ENCODE data around the gene HK1. TPM values are rescaled to one million over a fixed set of nuclear protein-coding genes. Genes with fewer than 3 reads are reported as not detected.

HK1 gene
- total and polyA plus RNA-seq, 2 donors (not counting 1 experiment from before 2014, with no cell fraction given) = 60.6 to 172 TPM

- H3K79me2 ChIP-seq (ENCODE audit: control insufficient read depth, insufficient read depth, low read length) = no peaks in the 10 kb centered on the region
- no peak for TF ChIP-seq EZH2 (IDR thresholded peaks at IDR 0.05; ENCODE audit: low read length, missing control alignments)
- TF ChIP-seq CTCF (conservative IDR thresholded peaks at IDR 0.05 in 1 of 2, IDR thresholded peaks at IDR 0.05 in 1 of 2; ENCODE audit: low read depth in 1 of 2, low read length in 2 of 2) = no peak
- no peak overlapping the region for H3K4me2 ChIP-seq (ENCODE audit: extremely low read depth, insufficient read depth, low read length)
- H3K4me3 ChIP-seq (replicated peaks in 1 of 4; ENCODE audit: control extremely low read depth in 1 of 4, insufficient read depth in 1 of 4, low read depth in 3 of 4, low read length in 4 of 4) = no peak overlapping the region
- no peak for DNase-seq (ENCODE audit: low read depth in 2 of 2)
- no peak overlapping the region for H3K27ac ChIP-seq (ENCODE audit: insufficient read depth, low read length)
- H3K9me3 ChIP-seq (ENCODE audit: control insufficient read depth, insufficient read depth, low read depth, low read length) = no peaks in the 10 kb centered on the region
- H3K36me3 ChIP-seq (ENCODE audit: control insufficient read depth, insufficient read depth, low read length) = no peaks in the 10 kb centered on the region
- H3K27me3 ChIP-seq (ENCODE audit: control insufficient read depth, insufficient read depth, low read length) = peaks cover 8% of the 10 kb centered on the region
- no peak overlapping the region for H2AFZ ChIP-seq (ENCODE audit: low read length)
- H3K4me1 ChIP-seq (ENCODE audit: control insufficient read depth, extremely low read depth, insufficient read depth, low read length) = no peaks in the 10 kb centered on the region
- no peak overlapping the region for H3K9ac ChIP-seq (ENCODE audit: insufficient read depth, low read length)
- no peaks in the 10 kb centered on the region for H4K20me1 ChIP-seq (ENCODE audit: control insufficient read depth, extremely low read depth, insufficient read depth, low read length)
These were observed 147.4 kb downstream of the HK1 start for GRCh38 chr10:69425511-69426298.

- TF ChIP-seq CTCF (conservative IDR thresholded peaks at IDR 0.05 in 1 of 2, IDR thresholded peaks at IDR 0.05 in 1 of 2; ENCODE audit: low read depth in 1 of 2, low read length in 2 of 2) (no peak), EZH2 (IDR thresholded peaks at IDR 0.05; ENCODE audit: low read length, missing control alignments) (no peak)
- Histone ChIP-seq H3K27ac (ENCODE audit: insufficient read depth, low read length) (no peak overlapping the region), H2AFZ (ENCODE audit: low read length) (no peak overlapping the region)
These were observed 148.1 kb downstream of the HK1 start for GRCh38 chr10:69426376-69426727.

GRCh38 chr10:69428165-69428564 is 149.9 kb downstream of the HK1 start:
- Histone ChIP-seq H3K4me3 (replicated peaks in 1 of 4; ENCODE audit: control extremely low read depth in 1 of 4, insufficient read depth in 1 of 4, low read depth in 3 of 4, low read length in 4 of 4) (no peak overlapping the region), H3K9me3 (ENCODE audit: control insufficient read depth, insufficient read depth, low read depth, low read length) (no peaks in the 10 kb centered on the region), H3K79me2 (ENCODE audit: control insufficient read depth, insufficient read depth, low read length) (no peaks in the 10 kb centered on the region), H3K4me1 (ENCODE audit: control insufficient read depth, extremely low read depth, insufficient read depth, low read length) (no peaks in the 10 kb centered on the region), H3K27me3 (ENCODE audit: control insufficient read depth, insufficient read depth, low read length) (peaks cover 4% of the 10 kb centered on the region), H3K36me3 (ENCODE audit: control insufficient read depth, insufficient read depth, low read length) (no peaks in the 10 kb centered on the region), H3K27ac (ENCODE audit: insufficient read depth, low read length) (no peak overlapping the region), H4K20me1 (ENCODE audit: control insufficient read depth, extremely low read depth, insufficient read depth, low read length) (no peaks in the 10 kb centered on the region), H3K4me2 (ENCODE audit: extremely low read depth, insufficient read depth, low read length) (no peak overlapping the region), H2AFZ (ENCODE audit: low read length) (no peak overlapping the region), H3K9ac (ENCODE audit: insufficient read depth, low read length) (no peak overlapping the region)
- DNase-seq (ENCODE audit: low read depth in 2 of 2) = no peak
- TF ChIP-seq EZH2 (IDR thresholded peaks at IDR 0.05; ENCODE audit: low read length, missing control alignments) = no peak
- no peak for TF ChIP-seq CTCF (conservative IDR thresholded peaks at IDR 0.05 in 1 of 2, IDR thresholded peaks at IDR 0.05 in 1 of 2; ENCODE audit: low read depth in 1 of 2, low read length in 2 of 2)

More at GRCh38 chr10:69426376-69426727, 148.1 kb downstream of the HK1 start:
- Histone ChIP-seq H3K36me3 (ENCODE audit: control insufficient read depth, insufficient read depth, low read length) (no peaks in the 10 kb centered on the region), H3K4me2 (ENCODE audit: extremely low read depth, insufficient read depth, low read length) (no peak overlapping the region), H4K20me1 (ENCODE audit: control insufficient read depth, extremely low read depth, insufficient read depth, low read length) (no peaks in the 10 kb centered on the region), H3K9me3 (ENCODE audit: control insufficient read depth, insufficient read depth, low read depth, low read length) (no peaks in the 10 kb centered on the region), H3K79me2 (ENCODE audit: control insufficient read depth, insufficient read depth, low read length) (no peaks in the 10 kb centered on the region), H3K27me3 (ENCODE audit: control insufficient read depth, insufficient read depth, low read length) (peaks cover 8% of the 10 kb centered on the region), H3K4me1 (ENCODE audit: control insufficient read depth, extremely low read depth, insufficient read depth, low read length) (no peaks in the 10 kb centered on the region), H3K9ac (ENCODE audit: insufficient read depth, low read length) (no peak overlapping the region), H3K4me3 (replicated peaks in 1 of 4; ENCODE audit: control extremely low read depth in 1 of 4, insufficient read depth in 1 of 4, low read depth in 3 of 4, low read length in 4 of 4) (no peak overlapping the region)
- DNase-seq (ENCODE audit: low read depth in 2 of 2) = peak in 1 of 2 donors; percentile 66
